ENCODE measurements around the gene DUOXA2.

Gene DUOXA2

DNA sequence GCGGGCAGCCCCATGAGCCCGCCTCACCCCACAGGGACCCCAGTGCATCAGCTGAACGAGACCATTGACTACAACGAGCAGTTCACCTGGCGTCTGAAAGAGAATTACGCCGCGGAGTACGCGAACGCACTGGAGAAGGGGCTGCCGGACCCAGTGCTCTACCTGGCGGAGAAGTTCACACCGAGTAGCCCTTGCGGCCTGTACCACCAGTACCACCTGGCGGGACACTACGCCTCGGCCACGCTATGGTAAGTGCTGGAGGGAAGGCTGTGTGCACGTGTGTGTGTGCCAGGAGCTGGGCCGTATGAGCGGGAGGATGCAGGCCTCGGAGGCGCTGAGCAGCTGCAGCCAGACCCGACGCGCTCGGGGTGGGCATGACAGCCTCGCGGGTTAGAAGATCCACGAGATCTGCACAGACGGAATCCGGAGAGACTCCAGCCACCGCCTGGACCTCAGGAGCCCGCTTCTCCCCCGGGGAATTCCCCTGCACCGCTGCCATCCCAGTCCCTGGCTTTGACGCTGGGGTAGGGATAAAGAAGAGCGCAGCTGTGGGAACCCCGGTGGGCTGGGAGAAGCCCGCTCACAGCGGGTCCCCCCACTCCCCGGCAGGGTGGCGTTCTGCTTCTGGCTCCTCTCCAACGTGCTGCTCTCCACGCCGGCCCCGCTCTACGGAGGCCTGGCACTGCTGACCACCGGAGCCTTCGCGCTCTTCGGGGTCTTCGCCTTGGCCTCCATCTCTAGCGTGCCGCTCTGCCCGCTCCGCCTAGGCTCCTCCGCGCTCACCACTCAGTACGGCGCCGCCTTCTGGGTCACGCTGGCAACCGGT lies 2.6 kb downstream of the DUOXA2 start:
- no peak for DNase-seq (ENCODE audit: low read depth in 3 of 3, low spot score in 1 of 3)

DNA sequence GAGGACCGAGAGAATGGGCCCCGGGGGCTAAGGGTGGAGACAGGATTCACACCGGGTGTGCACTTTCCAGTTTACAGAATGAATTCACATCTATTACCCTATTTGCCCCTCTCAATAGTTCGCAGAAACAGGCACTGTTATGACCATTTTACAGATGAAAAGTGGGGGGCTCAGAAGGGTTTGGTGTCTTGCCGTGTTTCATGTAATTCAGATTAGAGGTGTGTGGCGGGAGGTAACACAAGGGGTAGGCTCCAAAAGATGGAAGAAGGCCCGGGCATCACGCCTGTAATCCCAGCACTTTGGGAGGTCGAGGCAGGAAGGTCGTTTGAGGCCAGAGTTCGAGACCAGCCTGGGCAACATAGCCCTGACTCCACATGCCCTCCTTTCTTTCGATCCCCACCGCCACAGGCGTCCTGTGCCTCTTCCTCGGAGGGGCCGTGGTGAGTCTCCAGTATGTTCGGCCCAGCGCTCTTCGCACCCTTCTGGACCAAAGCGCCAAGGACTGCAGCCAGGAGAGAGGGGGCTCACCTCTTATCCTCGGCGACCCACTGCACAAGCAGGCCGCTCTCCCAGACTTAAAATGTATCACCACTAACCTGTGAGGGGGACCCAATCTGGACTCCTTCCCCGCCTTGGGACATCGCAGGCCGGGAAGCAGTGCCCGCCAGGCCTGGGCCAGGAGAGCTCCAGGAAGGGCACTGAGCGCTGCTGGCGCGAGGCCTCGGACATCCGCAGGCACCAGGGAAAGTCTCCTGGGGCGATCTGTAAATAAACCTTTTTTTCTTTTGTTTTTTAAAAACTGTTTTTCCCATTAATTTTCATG lies 3.4 kb downstream of the DUOXA2 start:
- DNase-seq (ENCODE audit: low read depth in 3 of 3, low spot score in 1 of 3): no peak

DNA sequence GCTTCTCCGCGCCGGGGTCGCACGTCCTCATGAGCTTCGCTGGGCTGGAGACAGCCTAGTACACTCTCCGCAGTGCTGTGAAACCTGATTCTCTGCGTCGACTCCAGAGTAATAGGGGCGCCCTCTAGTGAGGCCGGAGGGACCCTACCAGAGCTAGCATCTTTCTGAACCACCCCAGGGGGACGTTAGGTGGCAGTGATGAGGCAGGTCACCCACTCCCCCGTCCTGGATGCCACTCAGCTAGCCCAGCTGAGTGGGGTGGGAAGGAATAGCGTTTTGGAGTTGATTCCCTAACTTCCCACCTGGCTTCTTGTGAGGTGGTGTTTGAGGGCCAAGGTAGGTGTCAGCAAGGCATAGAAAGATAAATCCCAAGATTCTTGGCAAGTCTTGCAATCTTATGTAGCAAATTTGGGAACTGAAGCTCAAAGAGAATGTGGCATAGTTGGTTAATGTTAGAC lies 4.0 kb downstream of the DUOXA2 start:
- DNase-seq (ENCODE audit: low read depth in 3 of 3, low spot score in 1 of 3): peak; percentile 51 to 73 (median 64)

DNA sequence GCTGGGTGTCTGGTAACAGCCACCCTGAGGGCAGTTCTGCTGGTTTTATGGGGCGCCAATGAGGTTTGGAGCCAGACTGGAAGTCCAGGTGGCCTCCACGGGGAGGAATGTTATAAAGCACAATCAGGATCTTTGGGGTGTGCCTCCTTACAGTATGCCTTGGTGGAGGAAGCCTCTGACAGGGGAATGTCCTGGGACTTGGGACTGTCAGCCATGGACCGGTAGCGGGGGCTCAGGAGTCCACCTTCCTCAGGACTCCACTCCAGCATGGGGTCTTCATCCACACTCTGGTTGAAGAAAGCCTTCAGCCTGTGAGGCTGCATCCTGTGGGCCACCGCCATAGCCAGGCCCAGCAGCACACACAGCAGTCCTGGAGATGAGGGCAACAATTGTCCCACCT lies 4.9 kb downstream of the DUOXA2 start:
- no peak for DNase-seq (ENCODE audit: low read depth in 3 of 3, low spot score in 1 of 3)

DNA sequence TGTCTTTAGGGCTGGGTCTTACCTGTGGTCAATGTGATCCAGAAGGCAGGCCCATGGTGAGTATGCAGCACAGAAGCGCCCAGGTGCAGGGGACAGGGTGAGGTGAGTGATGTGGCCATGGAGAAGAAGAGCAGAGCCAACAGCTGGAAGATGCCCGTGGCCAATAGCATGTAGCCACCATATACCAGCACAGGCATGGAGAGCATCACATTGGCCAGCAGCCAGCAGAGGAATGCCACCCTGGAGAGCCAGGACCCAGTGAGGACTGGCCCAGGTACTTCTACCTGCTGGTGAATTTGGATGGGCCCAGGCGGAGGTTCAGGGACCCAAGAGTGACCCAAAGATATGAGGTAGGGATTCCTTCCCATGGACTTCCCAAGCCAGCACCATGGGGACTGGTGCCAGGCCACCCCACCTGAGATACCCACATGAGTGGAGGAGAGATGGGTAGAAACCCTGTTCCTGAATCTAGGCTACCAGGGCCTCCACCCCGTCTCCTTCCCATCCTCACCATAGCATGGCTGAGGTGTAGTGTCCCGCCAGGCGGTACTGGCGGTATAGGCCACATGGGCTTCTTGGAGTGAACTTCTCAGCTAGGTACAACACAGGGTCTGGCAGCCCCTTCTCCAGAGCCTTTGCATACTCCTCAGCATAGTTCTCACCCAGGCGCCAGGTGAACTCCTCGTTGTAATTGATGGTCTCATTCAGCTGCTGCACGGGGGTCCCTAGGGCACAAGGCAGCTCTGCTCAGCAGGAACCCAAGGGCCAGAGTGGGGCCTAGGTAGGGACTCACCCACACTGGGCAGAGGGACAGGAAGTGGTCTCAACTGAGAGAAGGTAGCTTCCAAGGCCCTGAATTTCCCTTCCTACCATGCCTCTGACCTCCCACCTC lies 6.2 kb downstream of the DUOXA2 start:
- no peak for DNase-seq (ENCODE audit: low read depth in 3 of 3, low spot score in 1 of 3)

DNA sequence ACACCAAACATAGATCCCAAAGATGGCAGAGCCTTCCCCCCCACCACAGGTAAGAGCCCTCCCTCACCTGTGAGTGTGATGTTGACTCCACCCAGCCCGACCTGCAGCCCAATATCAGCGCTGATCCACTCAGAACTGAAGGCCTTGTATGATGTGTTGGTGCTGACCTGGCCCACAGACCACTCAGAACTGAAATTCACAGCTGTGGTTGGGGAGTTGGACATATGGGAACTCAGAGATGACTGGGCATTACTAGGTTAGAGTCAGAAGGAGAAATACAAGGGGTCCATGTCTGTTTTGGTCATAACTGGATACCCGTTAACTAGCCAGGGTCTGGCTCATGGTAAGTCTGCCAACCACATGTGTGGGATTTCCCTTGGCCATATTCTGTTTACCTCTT lies 6.9 kb downstream of the DUOXA2 start:
- DNase-seq (ENCODE audit: low read depth in 3 of 3, low spot score in 1 of 3): no peak

DNA sequence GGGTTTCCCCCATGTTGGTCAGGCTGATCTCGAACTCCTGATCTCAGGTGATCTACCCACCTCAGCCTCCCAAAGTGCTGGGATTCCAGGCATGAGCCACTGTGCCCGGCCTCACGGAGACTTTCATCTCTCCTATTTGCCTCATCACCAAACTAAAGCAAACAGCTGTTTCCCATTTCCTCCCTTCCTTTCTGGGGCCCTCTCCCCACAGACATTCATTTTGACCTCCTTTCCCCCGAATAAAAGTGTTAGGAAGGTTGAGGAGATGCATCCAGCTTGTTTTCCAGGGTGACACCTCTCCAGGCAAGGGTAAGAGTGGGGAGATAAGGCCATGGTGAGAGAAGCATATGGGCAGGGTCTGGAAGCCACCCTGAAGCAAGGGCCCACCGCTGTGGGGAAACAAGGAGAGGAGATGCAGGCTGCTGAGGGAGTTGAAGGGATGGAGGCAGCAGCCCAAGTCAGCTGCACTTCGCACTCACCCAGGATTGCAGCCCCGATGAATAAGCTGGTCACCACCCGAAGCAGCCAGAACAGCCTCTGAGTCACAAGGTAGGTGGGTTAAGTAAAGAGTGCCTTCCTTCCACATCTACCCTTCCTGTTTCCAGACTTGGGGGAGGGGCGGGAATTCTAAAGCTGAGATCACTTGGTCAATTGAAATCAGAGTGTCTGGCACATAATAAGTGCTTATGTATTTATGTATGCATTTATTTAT lies 7.7 kb downstream of the DUOXA2 start:
- DNase-seq (ENCODE audit: low read depth in 3 of 3, low spot score in 1 of 3): no peak

DNA sequence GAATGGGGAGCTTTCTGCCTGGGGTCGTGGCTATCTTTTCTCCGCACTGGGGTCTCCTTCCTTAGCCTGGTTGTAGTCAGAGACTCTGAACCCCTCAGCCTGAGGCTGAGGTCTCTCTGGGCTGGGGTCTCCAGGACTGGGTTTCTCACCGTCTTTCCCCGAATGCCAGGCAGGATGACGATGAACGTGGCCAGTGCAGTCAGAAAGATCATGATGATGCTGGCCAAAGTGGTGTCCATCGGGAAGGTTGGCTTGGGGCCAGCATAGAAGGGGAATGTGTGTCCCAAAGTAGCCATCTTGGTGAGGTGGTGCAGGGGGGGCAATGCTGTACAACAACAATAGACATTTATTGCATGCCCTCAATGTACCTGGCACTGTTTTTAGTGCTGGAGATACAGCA lies 8.6 kb downstream of the DUOXA2 start:
- no peak for DNase-seq (ENCODE audit: low read depth in 3 of 3, low spot score in 1 of 3)

DNA sequence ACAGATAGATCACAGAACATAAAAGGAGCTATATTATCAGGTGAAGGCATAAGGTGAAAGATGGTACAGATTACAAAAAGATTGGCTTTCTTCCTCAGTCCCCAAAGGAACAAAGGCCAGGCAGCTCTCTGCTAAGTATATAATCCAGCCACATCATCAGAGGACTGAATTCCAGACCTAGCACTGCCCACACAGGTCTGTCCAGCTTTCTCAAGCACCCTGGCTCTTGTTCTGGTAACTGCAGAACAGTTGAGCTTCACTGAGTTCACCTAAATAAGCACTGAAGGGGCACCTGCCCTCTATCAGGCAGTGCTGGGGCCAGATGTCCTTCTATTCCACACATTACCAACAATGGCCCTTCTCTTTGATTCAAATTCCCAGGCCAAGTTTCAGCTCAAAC lies 9.3 kb downstream of the DUOXA2 start:
- DNase-seq (ENCODE audit: low read depth in 3 of 3, low spot score in 1 of 3): no peak

DNA sequence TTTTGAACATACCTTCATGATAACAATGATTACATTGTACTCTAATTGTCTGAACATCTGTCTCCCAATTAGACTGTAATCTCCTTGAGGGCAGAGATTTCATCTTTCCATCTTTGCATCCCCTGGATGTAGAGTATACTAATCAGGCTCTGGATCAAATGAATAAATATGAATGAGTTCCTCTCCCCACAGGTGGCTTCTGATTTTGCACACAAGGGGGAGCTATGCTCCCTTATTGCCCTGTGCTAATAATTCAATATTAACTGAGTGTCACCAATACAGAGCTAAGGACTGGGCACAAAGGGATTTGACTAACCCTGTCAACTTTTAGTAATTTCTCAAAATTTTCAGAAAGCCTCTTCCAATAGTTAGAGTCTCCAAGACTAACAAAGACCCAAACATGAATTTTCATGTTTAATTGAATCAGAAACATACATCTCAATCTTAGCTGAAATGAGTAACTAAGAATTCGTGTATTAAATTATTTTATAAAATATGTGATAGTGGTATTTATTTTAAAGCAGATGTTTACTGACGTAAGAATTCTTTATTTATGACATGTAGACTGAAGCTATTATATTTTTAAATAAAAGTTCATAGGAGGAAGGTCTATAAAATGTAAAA lies 12.5 kb downstream of the DUOXA2 start:
- peak in 1 of 3 donors; percentile 16 for DNase-seq (ENCODE audit: low read depth in 3 of 3, low spot score in 1 of 3)

DNA sequence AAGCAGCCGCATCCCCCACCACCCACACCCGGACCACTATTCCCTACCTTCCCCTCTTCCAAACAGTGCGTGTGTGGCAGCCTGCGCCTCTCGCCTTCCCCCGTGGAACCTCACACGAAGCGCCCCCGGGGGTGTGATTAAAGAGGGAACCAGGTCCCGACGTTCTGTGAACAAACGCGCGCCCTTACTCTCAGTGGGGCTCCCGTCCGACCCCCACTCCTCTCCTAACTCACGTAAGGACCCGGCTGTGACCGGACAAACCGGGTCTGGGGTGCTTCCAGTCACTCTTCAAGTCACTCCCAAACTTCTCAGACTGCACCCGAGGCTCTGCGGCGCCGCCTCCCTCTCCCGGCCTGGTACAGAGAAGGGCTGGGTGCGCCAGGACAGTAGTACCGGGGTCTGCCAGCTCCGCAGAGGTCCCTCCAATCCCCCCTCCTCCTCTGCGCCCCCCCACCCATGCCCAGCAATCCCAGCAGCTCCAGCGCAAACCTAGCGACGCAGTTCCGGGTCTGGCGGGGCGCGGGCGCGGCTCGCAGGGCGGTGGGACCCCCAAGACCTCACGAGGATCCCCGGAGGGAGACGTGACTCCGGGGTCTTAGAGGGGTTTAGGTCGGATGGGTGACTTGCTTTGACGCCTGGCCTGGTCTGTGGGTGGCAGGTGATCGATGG lies 15.0 kb downstream of the DUOXA2 start:
- DNase-seq (ENCODE audit: low read depth in 3 of 3, low spot score in 1 of 3): no peak

DNA sequence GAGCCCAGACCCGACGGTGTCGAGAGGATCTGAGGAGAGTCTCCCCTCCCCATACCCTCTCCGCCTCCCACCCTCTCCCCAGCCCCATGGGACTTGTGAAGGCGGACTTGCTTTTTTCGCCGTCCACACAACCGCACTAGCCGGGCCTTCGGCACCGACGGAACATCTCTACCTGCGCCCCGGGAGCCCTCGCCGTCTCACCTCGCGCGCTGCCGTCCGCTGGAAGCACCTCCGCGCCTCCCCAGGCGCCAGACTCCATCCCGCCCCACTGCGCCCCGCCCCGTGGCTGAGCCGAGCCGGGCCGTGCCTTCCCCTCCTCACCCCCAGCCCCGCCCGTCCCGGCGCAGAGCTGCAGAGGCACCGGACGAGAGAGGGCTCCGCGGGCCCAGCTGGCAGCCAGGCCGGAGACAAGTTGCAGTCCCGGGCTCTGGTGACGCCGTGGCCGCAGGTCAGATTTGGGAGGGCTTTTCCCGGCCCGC lies 15.6 kb downstream of the DUOXA2 start, which contains the start of the genes DUOX1 and DUOXA1:
DUOX1 (plus strand) TSS at position 344 of the 479 bp plus-strand sequence. CDS start 1,973 bp downstream, outside the sequence.
DUOXA1 (minus strand) TSS at position 229 of the 479 bp plus-strand sequence. CDS start 6,865 bp downstream, outside the sequence.
- no peak for DNase-seq (ENCODE audit: low read depth in 3 of 3, low spot score in 1 of 3)

DNA sequence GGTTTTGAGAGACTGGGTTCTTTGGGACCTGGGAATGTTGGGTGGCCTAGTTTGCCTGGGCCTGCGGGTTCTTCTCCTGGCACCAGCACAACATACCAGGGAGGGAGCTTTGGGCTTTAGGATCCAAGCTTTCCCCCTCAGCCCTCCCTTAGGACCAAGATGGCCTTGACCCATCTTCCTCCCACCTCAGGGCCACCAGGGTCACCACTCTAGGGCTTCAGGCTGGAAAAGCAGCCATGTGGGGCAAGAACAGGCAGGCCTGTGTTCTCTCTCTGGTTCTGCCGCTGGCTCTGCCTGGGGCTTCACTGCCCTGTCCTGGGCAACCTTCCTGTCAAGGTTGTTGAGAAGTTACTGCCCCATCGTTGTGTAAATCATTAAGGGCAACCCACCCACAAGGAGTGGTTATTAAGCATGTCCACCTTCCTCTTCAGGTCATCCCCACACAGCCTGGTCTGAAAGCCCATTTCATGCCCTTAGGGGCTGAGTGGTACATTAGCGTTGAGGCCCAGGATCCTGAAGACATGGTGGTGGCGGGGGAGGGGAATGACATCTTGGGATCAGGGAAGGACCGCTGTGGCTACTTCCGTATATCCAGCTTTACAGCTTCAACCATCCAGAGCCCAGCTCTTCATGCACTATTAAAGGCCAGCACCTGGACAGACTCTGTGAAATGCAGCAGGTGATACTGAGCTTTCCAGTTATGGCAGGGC lies 16.3 kb downstream of the DUOXA2 start:
- no peak for DNase-seq (ENCODE audit: low read depth in 3 of 3, low spot score in 1 of 3)

DNA sequence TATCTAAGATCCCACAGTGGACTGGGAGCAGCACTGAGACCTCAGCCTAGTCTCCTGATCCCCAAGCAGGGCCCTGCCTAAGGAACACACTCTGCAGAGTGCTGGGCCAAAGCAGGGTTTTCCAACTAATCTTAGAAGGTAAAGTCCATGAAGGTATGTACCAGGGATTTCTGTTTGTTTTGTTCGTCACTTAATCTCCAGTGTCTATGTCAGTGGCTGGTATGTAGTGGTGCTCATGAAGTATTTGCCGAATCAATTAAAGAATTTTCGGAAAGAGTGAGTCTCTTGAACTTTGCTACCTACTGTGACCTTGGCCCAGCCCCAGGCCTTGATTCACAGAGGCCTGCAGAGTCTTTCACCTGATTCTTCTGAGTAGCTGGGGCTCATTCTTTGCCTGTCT lies 17.4 kb downstream of the DUOXA2 start:
- no peak for DNase-seq (ENCODE audit: low read depth in 3 of 3, low spot score in 1 of 3)

DNA sequence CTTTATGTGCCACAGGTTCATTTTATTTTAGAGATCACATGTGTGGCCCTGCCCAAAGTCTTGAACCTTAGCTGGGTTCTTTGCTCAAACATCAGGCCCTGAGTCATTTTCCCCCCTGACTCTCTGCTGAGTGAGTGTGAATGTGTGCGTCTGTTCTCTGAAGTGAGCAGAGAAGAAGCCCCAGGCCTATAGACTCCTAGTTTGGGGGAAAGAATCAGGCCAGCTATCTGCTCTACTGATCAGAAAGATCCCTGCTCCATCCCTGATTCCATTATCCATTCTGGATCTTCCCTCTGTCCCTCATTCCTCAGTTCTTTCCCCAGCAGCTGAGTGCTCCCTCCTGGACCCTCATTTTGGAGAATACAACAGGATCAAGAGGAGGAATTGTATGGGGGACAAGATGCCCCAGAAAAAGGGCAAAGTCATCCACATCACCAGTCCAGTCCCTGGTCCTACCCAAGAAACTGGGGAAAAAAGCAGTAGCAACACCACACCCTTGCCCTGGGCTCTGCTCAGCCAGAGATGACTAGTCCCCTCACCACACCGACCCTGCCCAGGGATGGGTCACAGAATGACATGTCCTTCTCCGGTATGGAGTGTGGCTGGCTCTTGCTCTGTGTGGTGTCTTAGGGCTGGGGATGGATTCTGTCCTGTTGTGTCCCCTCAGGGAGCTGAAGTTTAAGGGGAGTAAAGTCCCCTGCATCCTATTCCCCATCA lies 18.9 kb downstream of the DUOXA2 start:
- DNase-seq (ENCODE audit: low read depth in 3 of 3, low spot score in 1 of 3): no peak

DNA sequence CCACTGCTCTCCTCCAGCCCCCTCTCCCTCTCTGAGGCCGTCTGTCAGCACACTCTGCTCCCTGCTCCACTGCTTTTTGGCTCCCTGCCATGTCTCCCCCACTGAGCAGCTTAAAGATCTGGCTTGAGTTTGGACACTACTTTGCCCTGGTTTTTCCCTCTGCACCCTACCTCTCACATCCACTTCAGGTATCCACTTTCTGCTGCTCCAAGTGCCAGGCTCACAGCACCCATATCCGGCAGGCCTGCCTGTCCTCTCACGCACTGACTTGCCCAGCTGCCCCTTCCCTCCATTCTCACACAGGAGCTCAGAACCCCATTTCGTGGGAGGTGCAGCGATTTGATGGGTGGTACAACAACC lies 19.4 kb downstream of the DUOXA2 start:
- DNase-seq (ENCODE audit: low read depth in 3 of 3, low spot score in 1 of 3): no peak

DNA sequence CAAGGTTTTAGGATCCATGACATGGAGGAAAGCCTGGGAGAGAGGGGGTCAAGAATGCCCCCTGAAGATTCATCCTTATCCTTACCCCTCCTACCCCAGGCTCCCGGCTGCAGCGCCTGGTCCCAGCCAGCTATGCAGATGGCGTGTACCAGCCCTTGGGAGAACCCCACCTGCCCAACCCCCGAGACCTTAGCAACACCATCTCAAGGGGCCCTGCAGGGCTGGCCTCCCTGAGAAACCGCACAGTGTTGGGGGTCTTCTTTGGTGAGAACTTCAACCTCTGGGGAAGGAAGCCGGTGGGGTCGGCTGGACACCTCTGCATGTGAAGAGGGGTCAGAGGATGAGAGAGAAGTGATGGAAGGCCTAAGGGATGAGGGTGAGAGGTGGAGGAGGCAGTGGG lies 19.9 kb downstream of the DUOXA2 start:
- no peak for DNase-seq (ENCODE audit: low read depth in 3 of 3, low spot score in 1 of 3)

Data from stimulated activated CD4-positive, alpha-beta T cell treated with anti-CD3 and anti-CD28 coated beads, TNF-alpha, amount 100 ng/mL, for 1 hour (primary cell).